ENCODE data around the gene CYP4F2. TPM values are rescaled to one million over a fixed set of nuclear protein-coding genes. Genes with fewer than 3 reads are reported as not detected.

CYP4F2 gene
- total and polyA plus RNA-seq, 3 experiments from 2014 or later = not detected

Other genes starting within 250 kb of the CYP4F2 start
- gene CYP4F12, start 225.0 kb downstream of the CYP4F2 start, total RNA-seq = 1 to 10 TPM in 1 of 2 experiments, under 1 TPM in 1; 0.93 to 1.3 TPM
- gene CYP4F12, start 225.0 kb downstream of the CYP4F2 start, polyA plus RNA-seq = not detected
- gene OR10H2, start 170.1 kb downstream of the CYP4F2 start, total RNA-seq = not detected
- not detected for gene OR10H2, start 170.1 kb downstream of the CYP4F2 start, polyA plus RNA-seq
- gene OR10H3, start 160.1 kb downstream of the CYP4F2 start, total RNA-seq = not detected
- not detected for gene OR10H3, start 160.1 kb downstream of the CYP4F2 start, polyA plus RNA-seq
- gene OR10H5, start 110.4 kb downstream of the CYP4F2 start, total RNA-seq = not detected
- gene OR10H5, start 110.4 kb downstream of the CYP4F2 start, polyA plus RNA-seq = not detected
- not detected for gene OR10H1, start 82.4 kb downstream of the CYP4F2 start, total RNA-seq
- not detected for gene OR10H1, start 82.4 kb downstream of the CYP4F2 start, polyA plus RNA-seq
- gene CYP4F11, start 36.5 kb upstream of the CYP4F2 start, total RNA-seq = not detected
- not detected for gene CYP4F11, start 36.5 kb upstream of the CYP4F2 start, polyA plus RNA-seq
- gene OR10H4, start 50.9 kb upstream of the CYP4F2 start, total RNA-seq = not detected
- not detected for gene OR10H4, start 50.9 kb upstream of the CYP4F2 start, polyA plus RNA-seq
- gene TPM4, start 178.4 kb upstream of the CYP4F2 start, total RNA-seq = 100 to 1,000 TPM; 259 to 270 TPM
- 127 TPM for gene TPM4, start 178.4 kb upstream of the CYP4F2 start, polyA plus RNA-seq
- gene RAB8A, start 213.8 kb upstream of the CYP4F2 start, total RNA-seq = 100 to 1,000 TPM; 268 to 298 TPM
- 86.3 TPM for gene RAB8A, start 213.8 kb upstream of the CYP4F2 start, polyA plus RNA-seq
- gene HSH2D, start 245.6 kb upstream of the CYP4F2 start, total RNA-seq = 1 to 10 TPM; 8.6 to 9.3 TPM
- 12.8 TPM for gene HSH2D, start 245.6 kb upstream of the CYP4F2 start, polyA plus RNA-seq

Measured in CD8-positive, alpha-beta memory T cell (primary cell).